ENCODE data around the gene FAM107B.

Gene FAM107B

GRCh38 chr10:14728346-14728745 is 46.4 kb downstream of the FAM107B start:
- H3K4me3 ChIP-seq (ENCODE audit: low read depth, low read length) = no peak overlapping the region
- in situ Hi-C loops (cut with HindIII; ENCODE audit: low sequenced_read_pairs) = no loop called here
- no peak for TF ChIP-seq CTCF (IDR thresholded peaks at IDR 0.05; ENCODE audit: low read depth, low read length)

DNA sequence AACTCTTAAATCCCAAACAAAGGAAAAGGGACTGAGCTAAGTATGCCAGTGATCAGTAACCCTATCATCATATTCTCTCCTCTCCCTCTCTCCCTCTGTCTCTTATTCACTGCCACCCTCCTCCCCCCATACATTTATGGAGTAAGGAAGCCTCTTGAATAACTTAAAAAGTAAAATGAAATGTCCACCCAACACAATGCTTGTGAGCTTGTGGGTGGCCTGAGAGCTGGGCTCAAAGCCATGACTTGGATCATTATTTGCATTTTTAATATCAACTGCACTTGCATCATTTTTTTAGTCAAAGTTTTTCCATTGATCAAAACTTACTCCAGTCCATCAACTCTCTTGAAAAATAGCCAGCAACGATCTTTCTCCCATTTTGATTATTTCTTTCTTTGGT is 46.8 kb downstream of the FAM107B start:
- in situ Hi-C loops (cut with HindIII; ENCODE audit: low sequenced_read_pairs) = no loop called here
- no peak overlapping the region for H3K4me3 ChIP-seq (ENCODE audit: low read depth, low read length)
- no peak for DNase-seq (ENCODE audit: low read depth, low spot score)
- TF ChIP-seq CTCF (IDR thresholded peaks at IDR 0.05; ENCODE audit: low read depth, low read length) = no peak

More at GRCh38 chr10:14728346-14728745, 46.4 kb downstream of the FAM107B start:
- DNase-seq (ENCODE audit: low read depth, low spot score) = no peak

- in situ Hi-C loops (cut with HindIII; ENCODE audit: low sequenced_read_pairs) = no loop called here
- H3K4me3 ChIP-seq (ENCODE audit: low read depth, low read length) = no peak overlapping the region
- DNase-seq (ENCODE audit: low read depth, low spot score) = no peak
- no peak for TF ChIP-seq CTCF (IDR thresholded peaks at IDR 0.05; ENCODE audit: low read depth, low read length)
Observed at GRCh38 chr10:14727465-14727864, 47.2 kb downstream of the FAM107B start.

DNA sequence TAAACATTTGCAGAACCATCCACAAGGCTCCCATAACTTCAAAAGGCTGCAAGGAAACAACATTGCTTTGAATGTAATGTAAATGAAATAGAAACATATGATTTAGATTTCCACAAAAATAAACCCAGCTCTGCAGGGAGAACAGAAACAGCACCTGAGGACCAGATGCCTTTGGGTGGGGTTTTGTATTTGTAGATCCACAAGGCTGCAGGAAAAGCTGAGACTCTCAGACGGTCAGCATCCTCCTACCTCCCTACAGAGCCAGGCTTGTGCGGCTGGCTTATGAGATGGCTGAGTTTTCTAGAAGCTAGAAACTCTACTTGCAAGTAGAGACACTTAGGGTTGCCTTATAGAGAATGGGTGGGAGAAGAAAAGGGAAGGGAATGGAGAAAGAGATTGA is 49.8 kb downstream of the FAM107B start:
- TF ChIP-seq CTCF (IDR thresholded peaks at IDR 0.05; ENCODE audit: low read depth, low read length) = no peak
- in situ Hi-C loops (cut with HindIII; ENCODE audit: low sequenced_read_pairs) = no loop called here
- no peak overlapping the region for H3K4me3 ChIP-seq (ENCODE audit: low read depth, low read length)
- DNase-seq (ENCODE audit: low read depth, low spot score) = no peak

- in situ Hi-C loops (cut with HindIII; ENCODE audit: low sequenced_read_pairs) = no loop called here
- H3K4me3 ChIP-seq (ENCODE audit: low read depth, low read length) = no peak overlapping the region
- TF ChIP-seq CTCF (IDR thresholded peaks at IDR 0.05; ENCODE audit: low read depth, low read length) = no peak
- no peak for DNase-seq (ENCODE audit: low read depth, low spot score)
Observed at GRCh38 chr10:14723052-14723689, 51.5 kb downstream of the FAM107B start.

GRCh38 chr10:14717552-14717951 is 57.1 kb downstream of the FAM107B start:
- in situ Hi-C loops (cut with HindIII; ENCODE audit: low sequenced_read_pairs) = no loop called here
- no peak overlapping the region for H3K4me3 ChIP-seq (ENCODE audit: low read depth, low read length)
- no peak for TF ChIP-seq CTCF (IDR thresholded peaks at IDR 0.05; ENCODE audit: low read depth, low read length)
- DNase-seq (ENCODE audit: low read depth, low spot score) = no peak
